GM18520 (cell line): ENCODE results near the gene TTC6.

Source experiments
- ATAC-seq: cut with Tn5 transposase; IDR thresholded peaks from one replicate; pipeline ENCODE4 v1.9.1; 2021; ENCODE audit not compliant: unreplicated experiment

TTC6 gene

DNA sequence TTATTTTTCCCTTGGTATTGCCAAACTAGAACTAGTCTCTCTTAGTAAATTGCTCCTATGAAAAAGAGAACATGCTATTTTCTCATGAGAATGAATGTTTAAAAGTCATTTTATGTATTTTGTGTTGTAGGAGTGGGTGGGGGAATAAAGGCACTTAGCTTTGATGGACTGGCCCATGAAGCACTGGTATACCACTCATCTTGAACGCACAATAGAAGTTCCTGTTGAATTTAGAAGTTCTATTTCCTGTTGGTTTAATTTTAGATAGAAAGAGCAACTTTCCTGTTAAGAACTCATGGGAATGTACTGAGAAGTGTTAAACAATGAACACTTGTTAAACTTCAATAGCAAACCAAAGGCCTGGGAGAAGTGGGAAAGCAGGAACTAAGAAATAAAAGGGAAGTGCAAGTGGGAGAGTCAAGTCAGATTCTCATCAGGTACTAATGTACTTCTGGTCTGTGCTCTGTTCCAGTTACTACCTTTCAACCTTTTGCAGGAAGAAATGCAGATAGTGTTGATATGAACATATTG, 23.1 kb downstream of the TTC6 start:
- no peak for ATAC-seq

DNA sequence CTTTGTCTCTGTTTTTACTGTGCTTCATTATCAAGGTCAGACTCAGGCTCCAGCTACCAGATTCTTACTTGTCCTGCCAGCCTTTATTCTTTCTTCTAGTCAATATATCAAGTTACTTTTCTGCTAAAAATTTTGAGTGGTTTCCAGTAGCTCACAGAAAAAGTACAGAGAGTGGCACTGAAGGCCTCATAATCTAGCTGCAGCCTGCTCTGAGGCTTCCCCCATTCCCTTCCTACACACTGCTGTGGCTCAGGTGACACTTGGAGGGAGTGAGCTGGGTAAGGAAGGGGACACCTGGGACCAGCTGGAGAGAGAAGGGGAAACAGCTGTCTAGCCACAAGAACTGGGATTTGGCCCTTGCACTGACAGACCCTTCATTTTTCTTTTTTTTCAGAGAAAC, 25.4 kb downstream of the TTC6 start:
- no peak for ATAC-seq

DNA sequence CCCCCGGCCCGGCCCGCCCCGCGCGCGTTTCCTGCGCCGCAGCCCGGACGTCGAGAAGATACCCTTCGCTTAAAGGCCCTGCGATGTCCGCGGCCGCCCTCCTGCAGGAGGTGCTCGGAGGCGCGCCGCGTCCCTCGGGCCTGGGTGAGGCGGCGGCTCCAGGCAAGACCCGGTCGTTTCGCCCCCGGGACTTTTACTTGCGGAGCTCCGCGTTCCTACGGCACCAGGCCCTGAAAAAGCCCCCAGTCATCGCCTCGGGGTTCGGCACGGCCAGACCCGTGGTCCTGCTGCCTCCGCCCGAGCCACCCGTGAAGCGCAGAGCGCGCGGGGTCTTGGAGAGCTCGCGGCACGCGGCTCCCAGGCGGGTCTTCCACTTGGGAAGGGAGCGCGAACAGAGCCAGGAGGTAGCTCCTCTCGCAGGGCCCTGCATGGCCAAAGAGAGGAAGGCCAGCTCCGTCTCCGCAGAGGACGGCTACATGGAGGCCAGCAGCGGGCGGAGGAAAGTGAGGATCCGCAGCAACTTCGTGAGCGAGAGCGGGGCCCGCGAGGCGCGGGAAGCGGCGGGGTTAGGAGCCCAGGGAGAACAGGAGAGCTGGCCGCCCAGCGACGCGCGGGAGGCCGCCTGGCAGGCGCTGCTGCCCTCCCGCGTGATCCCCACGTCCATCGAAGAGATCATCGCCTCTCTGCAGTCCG, 26.9 kb downstream of the TTC6 start:
- ATAC-seq, result no peak

DNA sequence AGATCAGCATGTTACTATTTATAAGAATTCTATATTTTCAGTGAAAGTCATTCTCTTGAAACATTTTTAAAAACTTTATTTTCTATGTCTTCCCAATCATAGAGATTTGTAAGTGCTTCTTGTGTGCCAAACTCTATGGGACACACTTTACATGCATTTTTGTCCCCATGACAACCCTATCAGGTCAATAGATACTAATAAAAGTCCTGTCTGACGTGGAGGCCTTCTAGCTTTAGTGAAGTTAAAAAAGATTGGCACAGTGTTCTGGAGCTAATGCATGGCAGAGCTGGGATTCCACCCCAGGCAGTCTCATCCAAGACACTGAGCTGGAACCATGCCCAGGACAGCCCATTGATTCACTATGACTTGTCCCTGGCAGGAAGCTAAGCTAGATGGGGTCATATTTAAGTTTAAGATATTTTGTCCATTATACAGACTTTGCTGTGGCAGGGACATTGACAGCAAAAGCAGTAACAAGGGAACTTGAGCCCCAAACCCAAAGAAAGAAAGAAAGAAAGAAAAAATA, 28.1 kb downstream of the TTC6 start:
- no peak for ATAC-seq

DNA sequence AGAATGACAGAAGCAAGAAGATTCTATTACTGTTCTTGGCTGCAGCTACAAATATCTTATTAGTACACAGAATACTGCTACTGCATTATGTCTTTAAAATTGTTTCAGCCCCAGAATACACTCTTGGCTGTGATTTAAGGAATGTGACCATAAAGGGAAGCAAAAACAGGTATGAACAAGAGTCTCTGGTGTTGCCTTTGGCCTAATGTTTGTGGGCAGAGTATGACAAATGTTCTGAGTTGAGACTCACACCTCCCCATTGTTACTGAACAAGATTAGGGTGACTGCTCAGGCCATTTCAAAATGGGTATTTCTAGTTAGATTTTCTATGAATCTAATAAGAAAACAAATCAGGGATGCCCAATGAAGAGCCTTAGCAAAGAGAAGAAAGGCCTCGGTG, 28.5 kb downstream of the TTC6 start:
- ATAC-seq, result no peak

DNA sequence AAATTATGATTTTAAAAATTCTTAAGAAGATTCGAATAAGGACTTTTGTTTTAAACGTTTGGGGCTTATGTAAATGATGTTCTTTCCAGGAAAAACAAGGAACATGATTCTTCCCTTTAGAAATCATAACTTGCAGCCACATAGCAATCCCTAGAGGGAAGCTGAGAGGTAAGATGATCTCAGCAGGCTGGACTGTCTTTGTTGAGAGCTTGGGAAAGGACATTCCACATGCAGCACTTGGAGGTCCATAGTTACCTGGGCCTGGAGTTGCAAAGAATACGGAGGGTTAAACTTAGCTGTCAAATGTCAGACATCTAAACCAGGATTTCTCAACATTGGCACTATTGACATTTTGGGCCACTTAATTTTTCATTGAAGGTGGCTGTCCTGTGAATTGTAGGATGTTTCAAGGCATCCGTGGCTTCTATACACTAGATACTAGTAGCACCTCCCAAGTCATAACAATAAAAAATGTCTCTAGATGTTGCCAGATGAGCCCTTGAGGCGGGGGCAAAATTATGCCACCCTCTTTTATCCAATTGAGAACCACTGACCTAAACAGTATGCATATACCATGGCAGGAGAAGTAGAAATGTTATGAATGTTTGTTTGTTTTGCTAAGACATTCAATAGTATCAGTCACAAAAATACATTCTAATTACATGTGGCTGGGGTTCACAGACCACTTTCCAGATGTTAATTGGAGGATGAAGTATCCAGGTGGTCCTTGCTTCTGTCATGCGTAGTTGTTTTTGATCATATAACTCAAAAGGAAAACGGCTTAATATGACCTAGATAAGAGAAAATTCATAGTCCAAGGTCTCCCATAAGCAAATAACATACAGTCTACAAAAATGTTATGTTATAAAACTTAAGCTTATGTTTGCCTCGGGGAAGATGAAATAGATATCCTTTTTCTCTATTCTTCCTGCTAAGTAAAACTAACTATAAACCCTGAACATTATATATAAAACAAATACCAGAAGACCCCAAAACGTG, 30.5 kb downstream of the TTC6 start:
- ATAC-seq, result no peak

DNA sequence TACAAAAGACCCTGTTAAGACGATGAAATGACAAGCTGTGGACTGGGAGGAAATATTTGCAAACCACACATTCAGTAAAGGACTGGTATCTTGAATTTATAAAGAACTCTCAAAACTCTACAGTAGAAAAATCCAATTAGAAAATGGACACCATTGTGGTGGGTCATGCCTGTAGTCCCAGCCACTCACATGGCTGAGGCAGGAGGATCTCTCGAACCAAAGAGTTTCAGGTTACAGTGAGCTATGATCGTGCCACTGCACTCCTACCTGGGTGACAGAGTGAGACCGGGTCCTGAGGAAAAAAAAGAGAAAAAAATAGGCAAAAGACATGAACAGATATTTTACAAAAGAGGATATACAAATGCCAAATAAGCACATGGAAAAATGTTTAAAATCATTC, 41.9 kb downstream of the TTC6 start:
- ATAC-seq, result no peak

DNA sequence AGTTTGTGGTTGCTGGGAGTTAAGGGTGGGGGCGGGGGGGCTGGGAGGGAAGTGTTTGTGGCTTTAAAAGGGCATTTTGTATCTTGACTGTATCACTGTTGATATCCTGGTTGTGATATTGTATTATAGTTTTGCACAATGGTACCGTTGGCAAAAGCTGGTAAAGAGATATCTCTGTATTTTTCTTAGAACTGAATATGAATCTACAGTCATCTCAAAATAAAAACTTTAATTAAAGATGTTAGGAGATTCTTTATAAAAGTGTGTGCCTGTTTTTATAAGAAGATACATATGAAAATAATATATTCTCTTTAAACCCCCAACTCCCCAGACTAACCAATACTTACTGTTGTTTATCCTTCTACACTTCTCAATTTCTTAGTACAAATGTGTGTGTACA, 43.2 kb downstream of the TTC6 start:
- no peak for ATAC-seq

DNA sequence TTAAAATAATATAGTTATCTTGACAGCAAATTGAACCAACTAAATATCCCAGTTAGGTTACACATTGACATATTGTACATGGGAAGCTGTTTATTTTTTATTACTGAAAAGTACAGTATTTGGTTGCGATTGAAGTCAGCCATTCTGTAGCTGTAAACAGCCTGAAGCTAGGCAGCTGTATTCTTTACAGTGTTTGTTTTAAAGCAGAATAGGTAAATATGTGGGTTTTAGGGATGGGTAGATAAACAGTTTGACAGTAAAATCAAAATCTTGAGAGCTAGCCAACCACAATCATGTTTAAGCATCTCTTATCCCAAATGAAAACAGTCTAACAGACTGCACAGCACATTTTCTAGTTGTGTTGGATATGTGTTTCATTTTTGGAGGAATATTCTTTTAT, 45.7 kb downstream of the TTC6 start:
- no peak for ATAC-seq

DNA sequence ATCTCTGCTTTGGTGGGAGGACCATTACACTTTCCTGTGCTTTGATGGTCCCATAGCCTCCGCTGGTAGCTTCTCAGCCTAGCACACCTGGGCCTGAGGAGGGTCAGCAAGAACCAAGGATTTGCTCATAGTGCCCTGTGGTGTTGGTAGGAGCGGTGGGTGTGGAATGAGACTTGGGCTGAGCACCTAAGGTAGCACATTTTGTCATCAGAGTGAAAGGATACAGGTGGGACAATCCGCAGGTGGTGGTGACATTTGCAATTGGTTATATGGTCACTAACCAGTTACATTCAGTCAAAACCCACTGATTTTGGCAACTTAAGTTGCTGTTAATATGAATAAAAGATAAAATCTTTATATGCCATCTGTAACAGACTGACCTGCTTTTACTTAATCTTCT, 46.7 kb downstream of the TTC6 start:
- ATAC-seq, result no peak

DNA sequence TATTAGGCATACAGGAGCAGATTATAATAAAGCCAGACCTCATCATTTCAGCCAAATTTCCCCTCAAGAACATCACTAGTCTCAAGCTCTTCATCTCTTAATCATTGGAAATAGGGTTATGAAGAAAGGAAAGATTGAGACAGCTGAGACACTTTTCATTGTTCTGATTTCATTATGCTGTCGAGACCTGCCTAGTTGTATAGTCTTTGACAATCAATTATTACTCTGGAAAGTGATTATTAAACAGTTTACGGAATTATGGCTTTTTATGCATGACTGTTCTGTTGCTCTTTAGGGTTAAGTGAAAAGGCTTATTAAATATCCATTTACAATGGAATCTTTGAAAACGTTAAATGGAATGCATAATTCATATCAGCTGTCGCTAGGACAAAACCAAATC, 48.3 kb downstream of the TTC6 start:
- no peak for ATAC-seq
